T47D (cell line): ENCODE data around the gene KCTD21.

ENCODE experiments used
- DNase-seq, 2 experiments: peaks; one replicate each; pipeline versions ENCODE4 v3.0.0 to v3.0.0-alpha.2; 2011 to 2012; ENCODE audit warnings: low read depth in 1 of 2, low spot score in 1 of 2
- JUND ChIP-seq: IDR thresholded peaks from 2 replicates; pipeline ENCODE4 v1.6.1; 2012; ENCODE audit warnings: low read depth
- in situ Hi-C: cut with HindIII; loops from 2 replicates; pipeline ENCODE4 v1.10.0; 2016; ENCODE audit warnings: low sequenced_read_pairs, low pct_unique_long_range_greater_than_20kb

The KCTD21 gene

DNA sequence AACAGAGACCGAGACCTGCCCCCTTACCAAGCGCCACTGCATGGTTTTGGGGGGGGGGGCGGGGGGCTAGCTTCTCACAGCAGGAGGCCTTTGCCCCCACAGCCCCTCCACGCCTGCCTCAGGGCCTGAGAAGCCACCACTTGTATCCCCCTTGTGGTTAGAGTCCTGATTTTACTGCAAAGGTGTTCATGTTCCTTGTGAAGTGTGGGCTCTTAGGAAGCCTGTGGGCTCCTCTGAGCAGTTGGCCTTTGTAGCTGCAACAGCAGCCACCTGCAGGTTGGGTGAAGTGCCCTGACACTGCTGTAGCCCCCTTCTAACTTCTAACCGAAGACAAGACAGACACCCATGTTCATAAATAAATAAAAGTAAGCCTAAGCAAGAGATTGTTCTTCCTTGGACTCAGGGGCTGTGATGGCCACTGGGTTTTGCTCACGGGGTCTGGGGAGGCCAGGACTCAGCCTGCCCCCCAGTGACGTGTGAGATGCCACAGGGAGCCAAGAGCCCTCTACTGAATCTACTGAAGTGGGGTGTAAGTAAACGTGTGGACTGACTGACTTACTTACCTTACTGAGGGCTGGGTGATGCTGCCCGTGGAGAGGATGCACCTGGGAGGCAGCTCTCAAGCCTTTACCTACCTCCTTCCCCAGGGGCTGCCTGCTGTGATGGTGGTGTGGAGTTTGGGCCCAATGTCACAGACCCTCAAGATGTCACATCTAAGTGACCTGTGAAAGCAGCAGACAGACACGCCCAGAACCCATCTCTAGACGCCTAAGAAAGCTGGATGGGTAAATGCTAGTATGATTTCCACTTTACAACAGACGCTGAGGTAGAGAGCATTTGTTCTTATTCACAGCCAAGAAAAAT, 26.1 kb upstream of the KCTD21 start:
- no peak for TF ChIP-seq JUND
- in situ Hi-C loops, result no loop called here
- DNase-seq, result no peak

GRCh38 chr11:78213526-78214330, 25.3 kb upstream of the KCTD21 start:
- TF ChIP-seq JUND, result no peak
- DNase-seq, result no peak
- in situ Hi-C loops, result no loop called here

DNA sequence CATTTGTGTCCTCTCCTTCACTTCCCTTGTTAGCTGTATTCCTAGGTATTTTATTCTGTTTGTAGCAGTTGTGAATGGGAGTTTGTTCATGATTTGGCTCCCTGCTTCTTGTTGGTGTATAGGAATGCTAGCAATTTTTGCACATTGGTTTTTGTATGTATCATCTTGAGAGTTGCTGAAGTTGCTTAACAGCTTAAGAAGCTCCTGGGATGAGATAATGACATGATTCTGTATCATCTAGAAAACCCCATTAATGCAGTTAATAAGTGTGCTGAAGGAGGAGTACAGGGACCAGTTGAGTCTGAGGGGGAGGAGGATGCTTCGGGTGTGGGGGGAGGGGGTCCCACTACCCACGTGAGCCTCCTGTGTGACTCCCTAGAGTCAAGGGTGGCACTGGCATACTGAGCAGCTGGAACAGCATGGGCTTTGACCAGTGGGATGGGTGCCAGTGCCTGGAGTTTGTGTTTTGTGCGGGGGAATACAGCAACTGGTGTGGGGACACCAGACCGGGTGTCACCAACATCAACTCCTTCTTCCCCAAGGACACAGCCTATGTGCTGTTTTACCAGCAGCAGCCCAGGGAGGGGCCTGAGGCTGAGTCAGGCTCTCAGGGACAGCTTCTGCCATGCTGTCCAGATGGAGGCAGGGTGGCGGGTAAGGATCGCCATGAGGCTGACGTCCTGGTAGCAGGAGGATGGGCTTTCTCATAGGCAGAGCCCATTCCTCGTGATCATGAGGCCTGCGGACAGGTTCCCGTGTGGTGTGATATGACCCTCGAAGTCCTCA, 24.4 kb upstream of the KCTD21 start:
- in situ Hi-C loops, result no loop called here
- no peak for DNase-seq
- no peak for TF ChIP-seq JUND

GRCh38 chr11:78211565-78211964, 23.1 kb upstream of the KCTD21 start:
- no peak for TF ChIP-seq JUND
- in situ Hi-C loops, result no loop called here
- DNase-seq, result no peak

GRCh38 chr11:78210000-78210608, 21.7 kb upstream of the KCTD21 start:
- TF ChIP-seq JUND, result no peak
- DNase-seq, result no peak
- in situ Hi-C loops, result no loop called here

- in situ Hi-C loops, result no loop called here
- DNase-seq, result no peak
- no peak for TF ChIP-seq JUND
Observed at GRCh38 chr11:78209478-78209877, 21.1 kb upstream of the KCTD21 start.

DNA sequence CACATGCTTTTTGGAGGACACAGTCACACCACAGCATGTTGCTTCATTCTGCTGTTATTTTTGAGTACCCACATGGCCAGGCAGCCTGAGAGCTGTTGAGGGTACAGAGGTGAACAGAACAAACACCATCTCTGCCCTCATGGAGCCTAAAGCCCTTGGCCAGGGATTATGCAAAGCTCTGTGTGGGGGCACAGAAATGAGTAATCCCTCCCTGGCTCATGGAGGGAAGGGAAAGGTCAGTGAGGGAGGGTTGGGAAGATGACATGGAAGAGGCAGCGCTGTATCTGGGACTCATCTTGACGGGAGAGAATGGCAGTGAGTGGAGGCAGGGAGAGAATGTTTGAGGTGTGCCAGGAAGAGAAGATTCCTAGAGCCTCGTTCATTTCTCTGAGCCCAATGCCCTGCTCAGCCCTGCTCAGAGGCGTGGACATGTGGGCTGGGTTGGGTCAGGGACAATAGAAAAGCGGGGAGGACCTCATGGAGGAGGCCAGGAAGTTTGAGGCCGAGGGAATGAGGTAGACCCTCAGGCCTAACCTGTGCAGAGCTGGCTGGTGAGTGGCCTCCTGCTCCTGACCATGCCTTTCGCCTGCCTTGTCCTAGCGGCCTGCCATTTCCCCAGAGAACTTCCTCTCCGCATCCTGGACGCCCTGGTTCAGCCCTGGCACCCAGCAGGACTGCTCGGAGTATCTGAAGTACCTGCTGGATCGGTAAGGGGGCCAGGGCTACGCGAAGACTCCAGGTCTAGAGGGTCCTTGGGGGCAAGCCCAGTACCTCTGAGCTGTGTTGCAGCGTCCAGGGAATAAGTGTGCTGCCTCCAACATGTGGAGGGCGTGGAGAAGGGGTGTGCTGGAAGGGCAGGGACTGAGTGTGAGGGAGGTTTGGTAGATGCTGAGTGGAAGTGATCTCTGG, 20.1 kb upstream of the KCTD21 start:
- DNase-seq, result no peak
- in situ Hi-C loops, result no loop called here
- TF ChIP-seq JUND, result no peak

GRCh38 chr11:78207532-78208256, 19.3 kb upstream of the KCTD21 start:
- DNase-seq, result no peak
- in situ Hi-C loops, result no loop called here
- TF ChIP-seq JUND, result no peak

DNA sequence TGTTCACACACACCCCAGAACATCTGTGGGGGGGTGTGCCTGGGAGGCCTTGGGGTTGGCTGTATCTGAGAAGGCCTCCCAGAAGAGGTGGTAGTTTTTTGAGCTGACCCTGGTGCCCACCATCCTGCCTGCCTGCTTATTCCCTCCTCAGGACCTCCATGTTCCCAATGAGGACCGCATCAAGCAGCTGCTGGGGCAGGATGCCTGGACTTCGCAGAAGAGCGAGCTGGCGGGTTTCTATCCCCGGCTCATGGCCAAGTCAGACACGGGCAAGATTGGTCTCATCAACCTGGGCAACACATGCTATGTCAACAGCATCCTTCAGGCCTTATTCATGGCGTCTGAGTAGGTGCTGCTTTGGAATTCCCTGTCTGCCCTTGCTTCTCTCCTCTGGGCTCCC, 17.3 kb upstream of the KCTD21 start:
- no peak for DNase-seq
- no peak for TF ChIP-seq JUND

DNA sequence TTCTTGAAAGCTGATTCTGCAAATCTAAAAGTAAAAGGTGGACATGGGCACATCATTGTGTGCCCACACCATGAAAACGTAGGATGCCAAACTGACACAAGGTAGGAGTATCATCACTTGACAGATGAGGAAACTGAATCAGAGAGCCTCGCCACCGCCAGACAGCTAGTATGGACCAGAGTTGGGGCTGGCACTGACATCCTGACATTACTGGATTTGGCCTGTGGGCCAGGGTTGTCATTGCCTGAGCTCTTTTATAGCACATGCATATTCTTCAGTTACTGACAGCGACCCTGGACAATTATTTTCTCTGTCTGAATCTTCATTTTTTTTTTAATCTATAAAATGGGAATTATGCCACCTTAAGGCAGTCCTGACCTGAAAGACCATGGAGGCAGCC, 16.8 kb upstream of the KCTD21 start:
- TF ChIP-seq JUND, result no peak
- no peak for DNase-seq
- in situ Hi-C loops, result no loop called here

More for the DNA sequence above, 17.3 kb upstream of the KCTD21 start:
- in situ Hi-C loops, result no loop called here

GRCh38 chr11:78203184-78203583, 14.8 kb upstream of the KCTD21 start:
- no peak for TF ChIP-seq JUND
- DNase-seq, result no peak
- in situ Hi-C loops, result no loop called here
